Measurements from ENCODE around the gene CASD1. TPM values are rescaled to one million over a fixed set of nuclear protein-coding genes. Genes with fewer than 3 reads are reported as not detected.

CASD1 gene
- total RNA-seq, 1 donor from 2014 or later, result 16.0 TPM

- no peak for DNase-seq (ENCODE audit: extremely low read depth, low read depth, low spot score)
Observed at GRCh38 chr7:94512735-94513564, 3.3 kb downstream of the CASD1 start.

- no peak for DNase-seq (ENCODE audit: extremely low read depth, low read depth, low spot score)
Observed at GRCh38 chr7:94513565-94513860, 3.9 kb downstream of the CASD1 start.

- DNase-seq (ENCODE audit: extremely low read depth, low read depth, low spot score), result no peak
Observed at GRCh38 chr7:94514140-94514889, 4.7 kb downstream of the CASD1 start.

GRCh38 chr7:94514917-94515316 lies 5.3 kb downstream of the CASD1 start:
- DNase-seq (ENCODE audit: extremely low read depth, low read depth, low spot score), result no peak

- DNase-seq (ENCODE audit: extremely low read depth, low read depth, low spot score), result no peak
Observed at GRCh38 chr7:94525923-94526322, 16.3 kb downstream of the CASD1 start.

- no peak for DNase-seq (ENCODE audit: extremely low read depth, low read depth, low spot score)
Observed at GRCh38 chr7:94529516-94529915, 19.9 kb downstream of the CASD1 start.

- no peak for DNase-seq (ENCODE audit: extremely low read depth, low read depth, low spot score)
Observed at GRCh38 chr7:94530109-94530508, 20.5 kb downstream of the CASD1 start.

- no peak for DNase-seq (ENCODE audit: extremely low read depth, low read depth, low spot score)
Observed at GRCh38 chr7:94532676-94533075, 23.1 kb downstream of the CASD1 start.

- no peak for DNase-seq (ENCODE audit: extremely low read depth, low read depth, low spot score)
Observed at GRCh38 chr7:94540428-94540827, 30.8 kb downstream of the CASD1 start.

GRCh38 chr7:94547126-94547525 lies 37.5 kb downstream of the CASD1 start:
- no peak for DNase-seq (ENCODE audit: extremely low read depth, low read depth, low spot score)

GRCh38 chr7:94556028-94556427 lies 46.4 kb downstream of the CASD1 start:
- no peak for DNase-seq (ENCODE audit: extremely low read depth, low read depth, low spot score)

- no peak for DNase-seq (ENCODE audit: extremely low read depth, low read depth, low spot score)
Observed at GRCh38 chr7:94557215-94557614, 47.6 kb downstream of the CASD1 start.

- no peak for DNase-seq (ENCODE audit: extremely low read depth, low read depth, low spot score)
Observed at GRCh38 chr7:94559972-94560371, 50.4 kb downstream of the CASD1 start.

GRCh38 chr7:94561841-94562514 lies 52.4 kb downstream of the CASD1 start:
- DNase-seq (ENCODE audit: extremely low read depth, low read depth, low spot score), result peak; percentile 2

- peak; percentile 29 for DNase-seq (ENCODE audit: extremely low read depth, low read depth, low spot score)
Observed at GRCh38 chr7:94562525-94562924, 52.9 kb downstream of the CASD1 start.

GRCh38 chr7:94565247-94565894 lies 55.8 kb downstream of the CASD1 start:
- DNase-seq (ENCODE audit: extremely low read depth, low read depth, low spot score), result no peak

GRCh38 chr7:94567396-94567795 lies 57.8 kb downstream of the CASD1 start:
- no peak for DNase-seq (ENCODE audit: extremely low read depth, low read depth, low spot score)

- no peak for DNase-seq (ENCODE audit: extremely low read depth, low read depth, low spot score)
Observed at GRCh38 chr7:94571816-94572215, 62.2 kb downstream of the CASD1 start.

GRCh38 chr7:94575646-94576045 lies 66.0 kb downstream of the CASD1 start:
- DNase-seq (ENCODE audit: extremely low read depth, low read depth, low spot score), result no peak

GRCh38 chr7:94576316-94576715 lies 66.7 kb downstream of the CASD1 start:
- no peak for DNase-seq (ENCODE audit: extremely low read depth, low read depth, low spot score)

- DNase-seq (ENCODE audit: extremely low read depth, low read depth, low spot score), result no peak
Observed at GRCh38 chr7:94577357-94577756, 67.7 kb downstream of the CASD1 start.

Measured in glomerular endothelial cell (primary cell).